ENCODE results near the gene ZNF598.

ZNF598 gene

DNA sequence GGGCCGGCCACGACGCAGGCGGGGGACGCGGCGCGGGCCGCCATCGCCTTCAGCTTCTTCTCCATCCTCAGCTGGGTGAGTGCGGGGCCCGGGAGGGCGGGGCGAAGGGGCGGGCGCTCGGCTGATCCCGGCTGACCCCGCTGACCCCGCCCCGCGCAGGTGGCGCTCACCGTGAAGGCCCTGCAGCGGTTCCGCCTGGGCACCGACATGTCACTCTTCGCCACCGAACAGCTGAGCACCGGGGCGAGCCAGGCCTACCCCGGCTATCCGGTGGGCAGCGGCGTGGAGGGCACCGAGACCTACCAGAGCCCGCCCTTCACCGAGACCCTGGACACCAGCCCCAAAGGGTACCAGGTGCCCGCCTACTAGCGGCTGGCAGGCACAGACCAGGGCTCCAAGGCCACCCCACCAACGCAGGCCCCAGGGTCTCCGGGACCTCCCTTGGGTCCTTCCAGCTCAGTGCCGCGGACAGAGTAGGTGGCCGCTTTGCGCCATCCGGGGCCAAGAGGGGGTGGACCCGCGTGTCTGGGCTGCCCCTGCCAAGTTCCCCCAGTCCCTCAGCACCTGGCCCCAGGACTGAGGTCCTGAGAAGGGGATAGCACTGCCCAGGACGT, 16.8 kb downstream of the ZNF598 start:
- in situ Hi-C loops (cut with HindIII; ENCODE audit: low sequenced_read_pairs) = no loop called here

DNA sequence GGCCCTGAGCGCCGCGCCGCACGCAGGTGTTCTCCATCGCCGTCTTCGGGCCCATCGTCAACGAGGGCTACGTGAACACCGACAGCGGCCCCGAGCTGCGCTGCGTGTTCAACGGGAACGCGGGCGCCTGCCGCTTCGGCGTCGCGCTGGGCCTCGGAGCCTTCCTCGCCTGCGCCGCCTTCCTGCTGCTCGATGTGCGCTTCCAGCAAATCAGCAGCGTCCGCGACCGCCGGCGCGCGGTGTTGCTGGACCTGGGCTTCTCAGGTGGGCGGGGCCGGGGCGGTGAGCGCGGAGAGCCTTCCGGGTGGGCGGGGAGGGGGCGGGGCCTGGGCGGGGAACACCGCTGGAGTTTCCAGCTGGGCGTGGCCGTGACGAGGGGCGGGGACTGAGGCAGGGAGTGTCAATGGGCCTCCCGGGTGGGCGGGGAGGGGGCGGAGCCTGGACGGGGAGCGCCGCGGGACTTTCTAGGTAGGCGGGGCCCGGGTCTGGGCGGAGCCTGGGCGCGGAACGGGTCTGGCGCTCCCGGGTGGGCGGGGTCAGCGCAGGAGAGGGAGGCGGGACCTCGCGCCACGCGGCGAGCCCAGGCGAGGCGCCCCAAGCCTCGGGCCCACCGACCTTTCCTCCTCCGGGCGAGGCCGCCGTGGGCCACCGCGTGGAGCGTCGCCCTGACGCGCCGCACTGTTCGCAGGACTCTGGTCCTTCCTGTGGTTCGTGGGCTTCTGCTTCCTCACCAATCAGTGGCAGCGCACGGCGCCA, 17.5 kb downstream of the ZNF598 start:
- in situ Hi-C loops (cut with HindIII; ENCODE audit: low sequenced_read_pairs) = no loop called here

DNA sequence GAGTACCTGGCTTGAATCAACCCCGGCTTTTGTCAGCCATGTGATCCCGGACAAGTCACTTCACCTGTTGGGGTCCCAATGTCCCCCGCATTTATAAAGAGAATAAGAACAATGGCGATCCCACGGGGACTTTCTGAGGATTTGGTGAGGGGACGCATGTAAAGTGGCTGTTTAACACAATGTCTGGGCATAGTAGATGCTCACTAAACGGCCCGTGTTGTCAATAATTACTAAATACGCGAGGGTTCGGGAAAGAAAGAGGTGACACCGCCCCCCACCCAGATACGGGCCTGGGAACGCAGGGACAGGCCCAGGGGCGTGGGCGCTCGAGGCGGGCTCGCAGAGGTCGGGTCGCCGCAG, 18.1 kb downstream of the ZNF598 start:
- in situ Hi-C loops (cut with HindIII; ENCODE audit: low sequenced_read_pairs) = no loop called here

DNA sequence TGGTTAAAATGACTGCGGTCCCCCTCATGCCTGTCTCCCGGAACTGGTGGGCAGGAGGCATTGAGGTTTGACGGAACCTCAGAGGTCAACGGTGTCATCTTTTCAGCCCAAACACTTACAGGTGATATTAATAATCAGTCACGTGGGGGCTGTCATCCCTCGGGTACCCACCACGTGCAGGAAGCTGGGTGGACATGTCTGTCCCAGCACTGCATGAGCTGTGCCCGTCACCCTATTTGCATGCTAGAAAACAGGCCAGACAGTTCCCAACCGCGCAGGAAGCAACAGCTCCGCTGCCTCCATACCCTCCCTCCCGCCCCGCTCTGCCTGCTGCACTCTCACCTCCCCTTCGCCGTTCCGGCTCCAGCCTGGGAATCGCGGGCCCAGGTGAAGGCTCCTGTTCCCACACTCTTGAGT, 18.5 kb downstream of the ZNF598 start:
- in situ Hi-C loops (cut with HindIII; ENCODE audit: low sequenced_read_pairs) = no loop called here

DNA sequence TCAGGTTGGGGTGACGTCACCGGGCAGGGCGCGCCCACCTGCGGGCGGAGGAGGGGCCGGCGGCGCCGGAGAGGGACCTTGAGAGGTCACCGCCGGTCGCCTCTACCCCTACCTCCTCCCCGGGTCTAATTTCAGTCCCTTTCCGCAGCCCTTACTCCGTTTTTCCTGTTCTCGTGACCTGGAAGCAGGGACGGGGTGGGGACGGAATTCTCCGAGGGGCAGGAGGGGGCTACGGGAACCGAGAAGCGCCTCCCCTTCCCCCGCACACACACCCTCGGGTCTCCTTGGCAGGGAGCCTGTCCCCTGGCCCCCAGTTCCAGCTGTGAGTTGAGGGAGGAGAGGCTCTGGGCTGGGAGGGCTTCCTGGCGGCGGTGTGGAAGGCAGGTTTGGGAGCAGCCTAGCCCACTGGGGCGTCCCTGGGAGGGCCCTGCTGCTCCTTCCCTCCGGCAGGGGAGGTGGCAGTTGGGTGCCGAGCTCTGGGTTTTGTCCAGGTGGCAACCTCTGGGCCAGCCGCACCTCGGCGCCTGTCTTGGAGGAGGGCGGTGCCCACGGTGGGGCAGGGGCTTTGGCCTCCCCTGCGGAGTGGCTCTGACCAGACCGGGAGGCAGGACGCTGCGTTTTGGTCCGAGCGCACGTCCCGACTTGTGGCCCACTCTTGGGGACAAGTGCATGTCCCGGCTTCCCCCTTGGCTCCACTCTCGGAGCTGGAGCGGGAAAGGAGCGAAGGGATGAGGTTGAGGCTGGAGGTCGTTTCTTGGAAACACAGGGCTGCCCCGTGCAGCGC, 19.1 kb downstream of the ZNF598 start:
- in situ Hi-C loops (cut with HindIII; ENCODE audit: low sequenced_read_pairs) = no loop called here

DNA sequence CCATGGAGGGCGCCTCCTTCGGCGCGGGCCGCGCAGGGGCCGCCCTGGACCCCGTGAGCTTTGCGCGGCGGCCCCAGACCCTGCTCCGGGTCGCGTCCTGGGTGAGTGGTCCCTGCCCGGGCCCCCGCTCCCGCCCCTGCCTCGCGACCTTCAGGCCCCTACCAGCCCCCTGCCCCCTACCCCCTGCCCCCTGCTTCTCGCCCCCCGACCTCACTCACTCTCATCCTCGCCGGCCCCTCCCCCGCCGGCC, 19.6 kb downstream of the ZNF598 start:
- in situ Hi-C loops (cut with HindIII; ENCODE audit: low sequenced_read_pairs) = no loop called here

DNA sequence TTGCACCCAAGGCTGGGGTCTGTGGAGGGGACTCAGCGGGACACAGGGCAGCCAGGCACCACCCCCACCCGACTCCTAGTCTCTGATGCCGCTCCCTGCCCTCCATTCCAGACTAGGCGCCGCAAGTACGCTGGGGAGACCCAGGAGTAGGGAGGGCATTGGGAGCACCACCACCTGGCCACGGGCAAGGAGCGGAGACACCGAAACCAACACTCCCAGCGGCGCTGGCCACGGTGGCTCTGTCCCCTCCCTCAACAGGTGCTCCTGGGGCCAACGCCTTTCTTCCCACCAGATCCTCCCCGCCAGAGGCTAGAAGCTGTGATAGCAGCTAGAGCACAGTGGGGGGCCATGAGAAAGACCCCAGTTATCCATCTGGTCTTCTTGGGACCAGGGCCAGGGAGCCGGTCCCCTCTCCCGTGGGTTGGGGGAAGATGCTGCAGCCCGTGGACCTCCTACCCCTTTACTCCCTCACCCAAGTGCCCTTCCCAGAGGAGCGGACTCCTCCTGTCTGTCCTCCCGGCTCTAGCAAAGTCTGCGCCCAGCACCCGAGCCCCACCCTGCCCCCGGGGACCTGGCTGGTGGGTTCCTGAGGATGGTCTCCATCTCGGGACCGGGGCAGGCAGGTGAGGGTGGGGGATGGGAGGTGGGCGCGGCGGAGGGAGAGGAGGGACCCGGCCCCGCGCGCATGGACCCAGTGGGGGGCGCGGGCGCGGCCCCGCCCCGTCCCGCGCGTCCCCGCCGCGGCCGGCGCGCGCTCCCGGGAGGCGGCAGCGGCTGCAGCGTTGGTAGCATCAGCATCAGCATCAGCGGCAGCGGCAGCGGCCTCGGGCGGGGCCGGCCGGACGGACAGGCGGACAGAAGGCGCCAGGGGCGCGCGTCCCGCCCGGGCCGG, 20.2 kb downstream of the ZNF598 start, which contains the start of gene SYNGR3:
TSS of gene SYNGR3 (plus strand) at position 762 of the 892 bp plus-strand sequence. CDS start 133 bp downstream, outside the sequence.
- in situ Hi-C loops (cut with HindIII; ENCODE audit: low sequenced_read_pairs) = no loop called here

DNA sequence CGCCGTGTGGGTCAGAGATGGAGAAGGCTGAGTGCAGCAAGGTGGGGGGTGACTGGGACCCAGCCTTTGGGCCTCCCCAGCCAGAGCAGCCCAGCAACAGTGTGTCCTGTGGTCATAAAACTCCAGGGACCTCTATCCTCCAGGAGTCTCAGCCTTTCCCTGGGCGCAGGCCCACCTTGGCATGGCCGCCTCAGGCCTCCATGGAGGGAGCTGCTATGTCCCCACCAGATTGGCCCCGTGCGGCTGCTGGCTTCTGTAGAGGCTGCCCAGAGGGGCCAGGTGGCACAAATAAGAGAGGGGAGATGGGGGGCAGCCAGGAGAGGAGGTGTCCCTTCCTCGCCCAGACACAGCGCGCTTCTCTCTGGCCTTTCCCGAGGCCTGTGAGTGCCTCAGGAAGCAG, 22.4 kb downstream of the ZNF598 start:
- in situ Hi-C loops (cut with HindIII; ENCODE audit: low sequenced_read_pairs) = no loop called here

DNA sequence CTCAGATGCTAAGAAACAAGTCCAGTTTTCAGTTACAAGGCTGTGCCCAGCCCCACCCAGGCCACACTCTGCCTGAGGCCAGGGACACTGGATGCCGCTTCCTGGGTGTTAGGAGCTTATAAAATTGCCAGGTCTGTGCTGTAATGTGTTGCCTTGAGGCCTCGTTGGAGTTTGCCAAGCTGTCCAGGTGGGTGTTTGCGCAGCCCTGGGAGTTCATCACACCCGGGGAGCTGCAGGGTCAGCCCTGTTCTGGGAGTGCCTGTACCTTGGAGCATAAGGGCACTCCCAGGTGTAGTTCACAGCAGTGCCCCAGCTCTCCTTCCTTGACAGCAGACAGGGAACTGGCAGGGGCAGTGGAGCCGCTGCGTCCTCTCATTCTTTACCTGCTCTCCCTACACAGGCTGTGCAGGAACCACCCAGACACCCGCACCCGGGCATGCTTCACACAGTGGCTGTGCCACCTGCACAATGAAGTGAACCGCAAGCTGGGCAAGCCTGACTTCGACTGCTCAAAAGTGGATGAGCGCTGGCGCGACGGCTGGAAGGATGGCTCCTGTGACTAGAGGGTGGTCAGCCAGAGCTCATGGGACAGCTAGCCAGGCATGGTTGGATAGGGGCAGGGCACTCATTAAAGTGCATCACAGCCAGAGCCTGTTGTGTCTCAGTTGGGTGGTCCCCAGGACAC, 24.0 kb downstream of the ZNF598 start:
- in situ Hi-C loops (cut with HindIII; ENCODE audit: low sequenced_read_pairs) = no loop called here

DNA sequence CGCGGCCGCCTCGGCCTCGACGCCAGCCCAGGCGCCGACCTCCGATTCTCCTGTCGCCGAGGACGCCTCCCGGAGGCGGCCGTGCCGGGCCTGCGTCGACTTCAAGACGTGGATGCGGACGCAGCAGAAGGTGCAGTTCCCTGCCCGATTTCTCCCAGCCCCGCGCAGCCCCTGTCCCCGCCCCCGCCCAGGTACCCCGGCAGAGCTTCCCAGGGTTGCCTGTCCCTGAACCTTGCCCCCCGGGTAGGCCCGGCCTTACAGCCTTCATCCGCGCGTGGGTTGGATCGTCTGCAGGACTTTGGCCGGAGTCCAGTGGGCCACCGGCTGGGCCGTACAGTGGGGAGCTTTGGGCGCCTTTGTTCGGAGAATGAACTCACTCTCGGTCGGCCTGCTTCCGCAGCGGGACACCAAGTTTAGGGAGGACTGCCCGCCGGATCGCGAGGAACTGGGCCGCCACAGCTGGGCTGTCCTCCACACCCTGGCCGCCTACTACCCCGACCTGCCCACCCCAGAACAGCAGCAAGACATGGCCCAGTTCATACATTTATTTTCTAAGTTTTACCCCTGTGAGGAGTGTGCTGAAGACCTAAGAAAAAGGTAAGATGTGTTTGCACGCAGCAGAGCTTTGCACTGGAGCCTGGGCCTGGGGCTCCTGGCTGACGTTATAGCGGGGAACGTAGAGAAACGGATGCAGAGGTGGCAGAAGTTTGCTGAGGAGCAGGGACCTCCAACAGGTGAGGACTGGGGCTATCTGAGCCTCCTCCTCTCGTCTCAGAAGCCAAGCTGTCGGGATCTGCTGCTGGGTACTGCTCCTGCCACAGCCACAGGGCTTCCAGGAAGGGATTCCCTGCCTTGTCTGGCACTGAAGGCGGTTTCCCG, 25.0 kb downstream of the ZNF598 start:
- in situ Hi-C loops (cut with HindIII; ENCODE audit: low sequenced_read_pairs) = no loop called here

DNA sequence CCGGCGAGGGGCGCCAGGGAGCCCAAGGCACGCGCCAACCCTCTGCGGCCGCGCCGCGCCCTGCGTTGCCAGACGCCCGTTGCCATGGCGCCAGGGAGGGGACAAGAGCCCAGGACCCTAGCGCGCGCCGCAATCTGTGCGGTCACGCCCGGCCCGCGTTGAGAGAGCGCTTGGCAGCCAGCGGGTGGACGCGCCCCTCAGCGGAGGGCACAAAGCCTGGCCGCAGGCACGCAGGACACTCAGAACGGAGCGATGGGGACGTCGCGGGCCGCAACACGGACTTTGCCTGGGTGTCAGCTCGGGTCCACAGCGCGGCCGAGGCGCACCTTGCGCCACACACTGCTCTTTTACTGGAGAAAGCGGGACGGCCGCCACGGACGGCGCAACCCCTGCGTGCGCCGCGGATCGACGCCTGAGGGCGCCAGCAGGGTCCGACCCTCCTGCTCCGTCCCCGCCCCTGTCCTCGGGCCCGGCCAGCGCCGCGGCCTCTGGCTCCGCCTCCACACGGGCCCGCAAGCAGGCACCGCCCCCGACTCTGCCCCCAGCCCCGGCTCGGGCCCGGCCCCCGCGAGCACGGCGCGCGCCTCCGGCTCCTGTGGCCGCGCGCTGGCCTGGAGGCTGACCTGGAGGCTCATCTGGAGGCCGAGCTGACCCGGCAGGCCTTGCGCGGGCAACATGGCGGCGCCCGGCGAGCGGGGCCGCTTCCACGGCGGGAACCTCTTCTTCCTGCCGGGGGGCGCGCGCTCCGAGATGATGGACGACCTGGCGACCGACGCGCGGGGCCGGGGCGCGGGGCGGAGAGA, 25.9 kb downstream of the ZNF598 start, which contains the start of gene GFER:
TSS of gene GFER (plus strand) at position 650 of the 803 bp plus-strand sequence. CDS start at position 676, 26 bp downstream.
- in situ Hi-C loops (cut with HindIII; ENCODE audit: low sequenced_read_pairs) = no loop called here

DNA sequence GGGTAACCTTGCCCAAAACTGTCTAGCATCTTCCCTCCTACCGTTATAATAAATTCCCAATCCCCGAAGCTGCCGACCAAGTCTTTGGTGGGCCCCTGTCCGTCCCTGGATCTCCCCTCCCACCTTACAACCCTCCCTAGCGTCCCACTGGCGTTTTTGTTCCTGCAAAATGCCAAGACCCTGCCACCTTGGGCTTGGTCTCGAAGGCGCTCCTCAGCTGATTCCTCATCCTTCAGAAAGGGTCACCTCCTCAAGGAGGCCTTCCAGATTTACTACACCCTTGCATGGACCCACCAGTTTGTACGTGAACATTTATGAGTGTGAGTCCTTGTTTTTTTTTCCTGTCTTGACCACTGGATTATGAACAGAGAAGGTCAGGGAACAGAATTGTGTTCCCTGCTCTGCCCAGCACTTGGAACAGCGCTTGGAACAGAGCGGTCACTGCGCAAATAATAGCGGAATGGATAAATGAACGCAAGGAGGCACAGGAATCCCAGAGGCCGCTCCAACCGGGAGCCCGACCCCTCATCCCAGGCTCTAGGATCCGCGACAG, 26.6 kb downstream of the ZNF598 start:
- in situ Hi-C loops (cut with HindIII; ENCODE audit: low sequenced_read_pairs) = no loop called here

DNA sequence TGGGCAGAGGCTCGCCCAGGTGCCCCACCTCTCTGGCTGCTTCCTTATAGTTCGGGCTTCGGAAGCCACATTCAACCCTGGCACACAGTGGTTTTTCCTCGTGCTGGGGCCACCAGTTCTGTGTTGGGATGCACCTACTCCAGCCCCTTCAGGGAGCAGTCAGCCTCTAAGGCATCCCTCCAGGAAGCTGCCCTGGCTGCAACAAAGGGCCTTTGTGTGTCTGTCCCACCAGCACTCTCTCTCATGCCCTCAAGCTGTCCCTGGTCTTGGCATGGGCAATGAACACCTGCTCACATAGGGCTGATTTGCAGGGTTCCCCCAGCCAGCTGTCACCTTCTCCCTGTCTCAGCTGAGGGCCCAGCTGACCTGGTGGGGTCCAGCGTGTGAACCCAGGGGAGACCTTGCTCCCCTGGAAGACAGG, 27.6 kb downstream of the ZNF598 start:
- in situ Hi-C loops (cut with HindIII; ENCODE audit: low sequenced_read_pairs) = no loop called here

DNA sequence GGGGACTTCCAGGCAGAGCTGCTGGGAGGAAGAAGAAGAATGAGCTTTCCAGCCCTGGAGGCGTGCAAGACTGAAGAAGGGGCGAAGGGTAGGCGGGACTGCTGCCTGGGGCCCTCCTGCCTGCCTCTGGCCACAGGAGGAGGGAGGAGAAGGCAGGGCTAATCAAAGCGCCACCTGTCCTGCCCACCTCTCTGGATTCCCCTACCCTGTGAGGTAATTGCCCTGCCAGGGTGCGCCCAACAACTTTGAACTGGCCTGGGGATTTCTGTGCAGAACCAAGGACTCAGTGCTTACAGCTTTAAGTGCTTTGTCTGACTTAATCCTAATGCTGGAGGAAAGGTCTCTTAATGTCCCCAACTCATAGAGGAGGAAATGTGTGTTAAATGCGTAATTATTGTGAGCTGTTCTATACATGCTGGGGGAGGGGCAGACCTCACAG, 28.2 kb downstream of the ZNF598 start, which contains the start of gene NOXO1:
TSS of gene NOXO1 (minus strand) at position 72 of the 439 bp plus-strand sequence. CDS start 290 bp downstream, outside the sequence.
- in situ Hi-C loops (cut with HindIII; ENCODE audit: low sequenced_read_pairs) = no loop called here

DNA sequence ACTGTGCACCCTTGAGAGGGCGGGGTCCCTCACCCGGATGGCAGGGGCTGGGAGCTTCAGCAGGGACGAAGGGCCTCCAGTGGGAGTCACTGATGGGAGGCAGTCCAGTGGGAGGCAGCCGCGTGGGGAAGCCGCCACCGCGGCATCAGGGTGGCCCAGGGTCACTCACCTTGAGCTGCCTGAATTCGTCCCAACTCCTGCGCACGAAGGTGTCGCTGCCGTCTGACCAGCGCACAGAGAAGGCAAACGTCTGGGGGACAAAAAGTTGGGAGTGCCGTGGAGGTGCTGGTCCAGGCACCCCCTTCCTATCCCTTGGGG, 28.9 kb downstream of the ZNF598 start:
- in situ Hi-C loops (cut with HindIII; ENCODE audit: low sequenced_read_pairs) = no loop called here

DNA sequence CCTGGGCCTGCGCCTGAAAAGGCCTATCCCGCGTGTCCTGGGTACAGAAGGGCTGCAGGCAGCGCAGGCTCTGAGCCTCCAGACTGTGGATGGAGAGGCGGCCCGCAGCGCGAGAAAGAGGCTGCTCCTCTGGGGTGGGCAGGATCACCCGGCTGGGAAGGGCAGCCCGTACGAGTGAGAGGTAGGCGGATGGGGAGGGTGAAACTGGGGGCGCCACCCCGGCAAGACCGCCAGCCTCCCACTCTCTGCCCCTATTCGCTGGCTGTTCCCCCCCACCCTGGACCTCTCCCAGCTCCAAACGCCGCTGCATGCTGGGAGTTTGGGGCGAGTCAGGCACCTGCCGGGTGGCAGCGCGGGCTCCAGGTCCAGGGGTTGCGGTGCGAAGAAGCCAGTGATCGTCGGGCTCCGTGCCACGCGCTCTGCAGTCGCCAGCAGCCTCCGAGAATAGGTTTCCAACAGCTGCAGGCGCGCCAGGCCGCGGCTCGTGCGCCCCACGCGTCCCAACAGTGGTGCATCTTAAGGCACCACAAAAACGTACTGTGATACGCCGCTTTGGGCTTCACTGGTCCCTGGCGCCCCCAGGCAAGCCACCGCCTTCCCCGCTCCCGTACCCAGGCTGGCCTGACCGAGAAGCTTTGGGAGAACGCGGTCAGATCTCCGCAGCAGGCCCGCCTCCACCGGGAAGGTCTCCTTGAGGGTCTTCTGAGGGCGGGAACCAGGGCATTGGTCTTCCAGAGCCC, 29.4 kb downstream of the ZNF598 start:
- in situ Hi-C loops (cut with HindIII; ENCODE audit: low sequenced_read_pairs) = no loop called here

DNA sequence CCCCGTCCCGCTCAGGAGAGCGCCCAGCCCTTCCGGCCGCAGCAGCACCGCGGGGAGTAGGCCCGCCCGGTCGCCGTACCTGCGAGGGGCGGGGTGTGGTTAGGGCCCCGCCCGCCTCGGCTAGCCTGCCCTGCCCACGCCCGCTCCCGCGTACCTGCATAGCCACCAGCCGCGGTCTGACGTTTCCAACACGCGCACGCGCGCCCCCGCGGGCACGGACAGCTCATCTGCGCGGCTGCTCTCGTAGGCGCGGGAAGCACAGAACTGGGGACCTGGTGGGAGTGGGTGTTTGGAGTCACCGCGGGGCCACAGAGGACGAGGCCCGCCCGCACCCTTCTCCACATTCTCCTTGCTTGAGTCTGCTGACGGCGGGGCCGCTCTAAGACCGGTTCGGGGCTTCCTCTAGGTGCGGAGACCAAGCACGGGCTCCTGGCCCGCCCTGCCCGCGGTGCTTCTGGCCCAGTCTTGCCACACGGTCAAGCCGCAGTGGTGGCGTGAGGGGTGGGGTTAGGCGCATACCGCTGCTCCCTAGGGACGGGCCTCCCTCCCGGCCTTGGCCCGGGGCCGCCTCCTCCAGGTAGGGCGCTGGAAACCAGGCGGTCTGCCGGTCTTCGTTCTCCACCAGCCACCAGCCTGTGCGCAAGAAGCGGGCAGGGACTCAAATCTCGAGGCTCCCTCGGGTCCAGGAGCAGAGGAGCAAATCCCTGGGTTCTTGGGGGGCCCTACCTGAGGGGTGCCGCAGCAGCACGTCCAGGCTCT, 30.2 kb downstream of the ZNF598 start:
- in situ Hi-C loops (cut with HindIII; ENCODE audit: low sequenced_read_pairs) = no loop called here

Measured in endothelial cell of hepatic sinusoid (primary cell).